Upper lobe of left lung (tissue), 6 donors: ENCODE measurements around the gene POU2F2. TPM values are rescaled to one million over a fixed set of nuclear protein-coding genes. Genes with fewer than 3 reads are reported as not detected.

ENCODE experiments used
- ATAC-seq, 2 donors: fragments of 200-7000 bp; cut with Tn5 transposase; one replicate each; pipeline ENCODE4 v1.9.1; 2022; ENCODE audit warnings: mild to moderate bottlenecking in 2 of 2, moderate library complexity in 2 of 2; ENCODE audit not compliant: low FRiP score in 2 of 2
- DNase-seq, 2 donors: peaks; one replicate each; pipeline ENCODE4 v3.0.0-alpha.2; 2019 to 2020
- H3K27ac ChIP-seq, 4 donors: fragments of 200-600 bp; sonication (generic); one replicate each; pipeline ENCODE4 v1.5.1; 2016 to 2019
- H3K27me3 ChIP-seq, 4 donors: fragments of 200-600 bp; sonication (generic); one replicate each; pipeline ENCODE4 v1.5.1; 2017 to 2019
- H3K36me3 ChIP-seq, 4 donors: fragments of 200-600 bp; sonication (generic); one replicate each; pipeline ENCODE4 v1.5.1; 2016 to 2019
- H3K4me1 ChIP-seq, 4 donors: fragments of 200-600 bp; sonication (generic); one replicate each; pipeline ENCODE4 v1.5.1; 2018 to 2019
- H3K4me3 ChIP-seq, 4 donors: fragments of 200-600 bp; sonication (generic); one replicate each; pipeline ENCODE4 v1.5.1; 2017 to 2019; ENCODE audit warnings: mild to moderate bottlenecking in 2 of 4, moderate library complexity in 1 of 4
- H3K9me3 ChIP-seq, 4 donors: fragments of 200-600 bp; sonication (generic); one replicate each; pipeline ENCODE4 v1.5.1; 2018 to 2019
- EP300 ChIP-seq, 4 donors: sonication (generic); formaldehyde crosslinking; IDR thresholded peaks; one replicate each; pipeline ENCODE4 v1.5.1; 2017; ENCODE audit warnings: antibody characterized with exemption in 4 of 4, control low read depth in 2 of 4
- POLR2A ChIP-seq, 4 donors: fragments of 450-650 bp; IDR thresholded peaks; one replicate each; pipeline ENCODE4 v1.5.1; 2016 to 2017; ENCODE audit warnings: antibody characterized with exemption in 4 of 4, mild to moderate bottlenecking in 2 of 4
- POLR2AphosphoS5 ChIP-seq, 2 donors: sonication (generic); formaldehyde crosslinking; IDR thresholded peaks; one replicate each; pipeline ENCODE4 v1.5.1; 2017; ENCODE audit warnings: antibody characterized with exemption in 2 of 2
- WGBS, 2 donors: methylation state at CpG; one replicate each; pipeline ENCODE4 v1.1.5; 2017 to 2018; 5-methylcytosine and 5-hydroxymethylcytosine counted together
- total RNA-seq, 6 donors: library from RNA; depleted of rRNA in 4 of 6; stranded (reverse); fragments of >200 nt in 4 of 6; gene quantifications; one replicate each; pipeline versions ENCODE4 v1.1.0 to v1.2.1, GENCODE V29; 2016 to 2021
- TF ChIP-seq, protein P1 (sequence below), 6 experiments: fragments of 450-650 bp in 4 of 6; fragments of 200-600 bp in 2 of 6; sonication (generic) in 2 of 6; IDR thresholded peaks; one replicate each; pipeline ENCODE4 v1.5.1; 2016 to 2019; ENCODE audit warnings: antibody characterized with exemption in 6 of 6
- donor health status: DM: no; HTN: no; CAD: no; lungs with moderate emphysema.
- donor health status: DM: no; HTN: yes; CAD: no; lungs with severe emphysema.

Gene POU2F2
- total RNA-seq, 6 donors from 2014 or later, result 1.3 to 12.0 (median 5.0) TPM

DNA sequence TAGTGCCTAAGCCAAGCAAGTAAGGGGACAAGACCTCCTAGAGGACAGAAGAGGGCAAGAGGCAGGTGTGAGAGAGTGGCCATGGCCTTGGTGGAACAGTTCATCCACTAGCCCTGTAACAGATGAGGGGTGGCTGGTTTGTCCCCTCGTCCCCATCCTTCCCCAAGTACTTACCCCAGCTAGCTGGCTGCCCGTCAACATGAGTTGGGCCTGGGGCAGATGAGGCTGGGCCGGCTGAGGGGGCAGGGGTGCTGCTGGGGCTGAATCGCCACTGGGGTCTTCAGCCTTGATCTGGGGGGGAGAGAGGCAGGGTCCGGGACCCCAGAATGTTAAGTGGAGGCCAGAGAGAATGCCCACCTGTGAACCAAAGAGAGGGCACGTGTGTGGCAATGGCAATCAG, 15.2 kb downstream of the POU2F2 start:
- Histone ChIP-seq H3K27ac (no peak overlapping the region), H3K4me3 (no peak overlapping the region), H3K36me3 (no peaks in the 10 kb centered on the region), H3K4me1 (peaks cover 0 to 9% (median 8%) of the 10 kb centered on the region in 4 donors), H3K27me3 (no peaks in the 10 kb centered on the region), H3K9me3 (no peaks in the 10 kb centered on the region)
- DNase-seq (no peak), ATAC-seq (no peak)
- 83 to 88% methylated on average over 6 of the region's 6 CpGs for WGBS, 2 donors
- TF ChIP-seq POLR2AphosphoS5 (IDR thresholded peaks at IDR 0.05) (no peak), EP300 (IDR thresholded peaks at IDR 0.05) (no peak), POLR2A (IDR thresholded peaks at IDR 0.05) (no peak)
- TF ChIP-seq, protein P1, sequence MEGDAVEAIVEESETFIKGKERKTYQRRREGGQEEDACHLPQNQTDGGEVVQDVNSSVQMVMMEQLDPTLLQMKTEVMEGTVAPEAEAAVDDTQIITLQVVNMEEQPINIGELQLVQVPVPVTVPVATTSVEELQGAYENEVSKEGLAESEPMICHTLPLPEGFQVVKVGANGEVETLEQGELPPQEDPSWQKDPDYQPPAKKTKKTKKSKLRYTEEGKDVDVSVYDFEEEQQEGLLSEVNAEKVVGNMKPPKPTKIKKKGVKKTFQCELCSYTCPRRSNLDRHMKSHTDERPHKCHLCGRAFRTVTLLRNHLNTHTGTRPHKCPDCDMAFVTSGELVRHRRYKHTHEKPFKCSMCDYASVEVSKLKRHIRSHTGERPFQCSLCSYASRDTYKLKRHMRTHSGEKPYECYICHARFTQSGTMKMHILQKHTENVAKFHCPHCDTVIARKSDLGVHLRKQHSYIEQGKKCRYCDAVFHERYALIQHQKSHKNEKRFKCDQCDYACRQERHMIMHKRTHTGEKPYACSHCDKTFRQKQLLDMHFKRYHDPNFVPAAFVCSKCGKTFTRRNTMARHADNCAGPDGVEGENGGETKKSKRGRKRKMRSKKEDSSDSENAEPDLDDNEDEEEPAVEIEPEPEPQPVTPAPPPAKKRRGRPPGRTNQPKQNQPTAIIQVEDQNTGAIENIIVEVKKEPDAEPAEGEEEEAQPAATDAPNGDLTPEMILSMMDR (IDR thresholded peaks at IDR 0.05), result no peak

- DNase-seq (peak in 1 of 2 donors; percentile 81), ATAC-seq (no peak)
- H3K36me3 ChIP-seq, result no peaks in the 10 kb centered on the region
- H3K27me3 ChIP-seq, result no peaks in the 10 kb centered on the region
- H3K4me3 ChIP-seq, result no peak overlapping the region
- no peak overlapping the region for H3K27ac ChIP-seq
- H3K9me3 ChIP-seq, result no peaks in the 10 kb centered on the region
- 90 to 91% methylated on average over 17 to 20 of the region's 20 CpGs for WGBS, 2 donors
- H3K4me1 ChIP-seq, result peaks cover 0 to 3% (median 3%) of the 10 kb centered on the region in 4 donors
- TF ChIP-seq EP300 (IDR thresholded peaks at IDR 0.05) (no peak), POLR2A (IDR thresholded peaks at IDR 0.05) (no peak), POLR2AphosphoS5 (IDR thresholded peaks at IDR 0.05) (no peak)
- TF ChIP-seq, protein P1 (IDR thresholded peaks at IDR 0.05), result no peak
Observed at GRCh38 chr19:42116308-42117075, 15.8 kb downstream of the POU2F2 start.

GRCh38 chr19:42115705-42116104, 16.5 kb downstream of the POU2F2 start:
- ATAC-seq (no peak), DNase-seq (no peak)
- Histone ChIP-seq H3K9me3 (no peaks in the 10 kb centered on the region), H3K4me1 (no peaks in the 10 kb centered on the region), H3K36me3 (no peaks in the 10 kb centered on the region), H3K4me3 (no peak overlapping the region), H3K27ac (no peak overlapping the region), H3K27me3 (no peaks in the 10 kb centered on the region)
- TF ChIP-seq EP300 (IDR thresholded peaks at IDR 0.05) (no peak), POLR2A (IDR thresholded peaks at IDR 0.05) (no peak), POLR2AphosphoS5 (IDR thresholded peaks at IDR 0.05) (no peak)
- TF ChIP-seq, protein P1 (IDR thresholded peaks at IDR 0.05), result no peak
- WGBS, 2 donors, result 83% methylated on average over 4 of the region's 4 CpGs

GRCh38 chr19:42115219-42115618, 17.0 kb downstream of the POU2F2 start:
- no peak overlapping the region for H3K27ac ChIP-seq
- WGBS, 2 donors, result 59% methylated on average over 4 of the region's 4 CpGs
- H3K36me3 ChIP-seq, result no peaks in the 10 kb centered on the region
- no peaks in the 10 kb centered on the region for H3K9me3 ChIP-seq
- TF ChIP-seq EP300 (IDR thresholded peaks at IDR 0.05) (no peak), POLR2A (IDR thresholded peaks at IDR 0.05) (no peak), POLR2AphosphoS5 (IDR thresholded peaks at IDR 0.05) (no peak)
- TF ChIP-seq, protein P1 (IDR thresholded peaks at IDR 0.05), result no peak
- H3K27me3 ChIP-seq, result no peaks in the 10 kb centered on the region
- no peak for DNase-seq
- no peak overlapping the region for H3K4me3 ChIP-seq
- no peak for ATAC-seq
- H3K4me1 ChIP-seq, result no peaks in the 10 kb centered on the region

DNA sequence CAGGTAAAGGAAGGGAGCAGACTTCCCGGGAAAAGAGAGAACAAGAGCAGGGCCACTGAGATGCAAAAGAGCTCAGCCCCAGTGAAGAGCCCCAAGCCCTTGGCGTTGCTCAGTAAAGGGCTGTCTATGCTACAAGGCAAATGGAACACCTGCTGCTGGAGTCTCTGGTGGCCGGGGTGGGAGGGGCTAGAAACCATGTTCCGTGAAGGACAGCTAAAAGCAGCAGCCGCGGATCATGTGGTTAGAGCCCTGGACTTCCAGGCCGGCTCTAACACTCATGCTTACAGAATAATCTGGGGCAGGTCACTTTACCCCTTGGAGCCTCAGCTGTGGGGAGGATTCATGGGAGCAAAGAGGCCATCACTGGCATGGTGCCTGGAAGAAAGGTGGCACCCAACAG, 17.8 kb downstream of the POU2F2 start:
- Histone ChIP-seq H3K27me3 (no peaks in the 10 kb centered on the region), H3K27ac (no peak overlapping the region), H3K4me1 (no peaks in the 10 kb centered on the region), H3K36me3 (no peaks in the 10 kb centered on the region), H3K9me3 (no peaks in the 10 kb centered on the region), H3K4me3 (no peak overlapping the region)
- ATAC-seq (no peak), DNase-seq (no peak)
- WGBS, 2 donors, result 33 to 66% methylated on average over 3 to 7 of the region's 7 CpGs
- TF ChIP-seq POLR2A (IDR thresholded peaks at IDR 0.05) (no peak), POLR2AphosphoS5 (IDR thresholded peaks at IDR 0.05) (no peak), EP300 (IDR thresholded peaks at IDR 0.05) (no peak)
- TF ChIP-seq, protein P1 (IDR thresholded peaks at IDR 0.05), result no peak
